ENCODE data around the gene EN2. TPM values are rescaled to one million over a fixed set of nuclear protein-coding genes. Genes with fewer than 3 reads are reported as not detected.

The EN2 gene
- total and polyA plus RNA-seq, 2 experiments from 2014 or later = not detected

DNA sequence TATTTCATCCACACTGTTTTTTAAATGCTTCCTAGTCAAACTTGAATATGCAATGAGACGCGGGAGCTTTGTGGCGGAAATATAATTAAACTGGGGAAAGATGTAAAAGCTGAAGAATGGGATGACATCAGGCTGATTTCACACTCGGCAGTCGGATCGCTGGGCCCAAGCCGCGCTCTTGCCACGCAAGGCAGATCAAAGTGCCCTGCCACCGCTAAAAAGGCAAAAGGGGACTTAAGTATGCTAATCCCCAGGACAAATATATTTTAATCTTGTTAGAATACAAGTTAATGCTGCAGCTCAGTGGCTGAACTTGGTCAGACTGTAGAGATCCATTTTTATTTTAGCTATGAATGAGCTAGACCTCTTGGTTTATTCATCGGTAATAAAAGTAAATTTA is 13.8 kb downstream of the EN2 start:
- H3K27ac ChIP-seq = no peak overlapping the region
- H3K4me3 ChIP-seq = no peak overlapping the region
- no peaks in the 10 kb centered on the region for H3K9me3 ChIP-seq (ENCODE audit: low read depth)
- in situ Hi-C loops (cut with MboI) = no loop called here
- no peak for DNase-seq
- H3K9me2 ChIP-seq (ENCODE audit: insufficient read depth) = no peaks in the 10 kb centered on the region
- no peaks in the 10 kb centered on the region for H3F3A ChIP-seq (ENCODE audit: insufficient read depth)
- H4K20me1 ChIP-seq (ENCODE audit: insufficient read depth) = no peaks in the 10 kb centered on the region
- H3K79me2 ChIP-seq (ENCODE audit: insufficient read depth) = no peaks in the 10 kb centered on the region
- H3K4me1 ChIP-seq (ENCODE audit: insufficient read depth) = no peaks in the 10 kb centered on the region
- no peak overlapping the region for H3K4me2 ChIP-seq (ENCODE audit: unreplicated experiment)
- H3K36me3 ChIP-seq (ENCODE audit: low read depth) = no peaks in the 10 kb centered on the region
- H3K9ac ChIP-seq = no peak overlapping the region
- 12 to 14% methylated on average over 11 of the region's 11 CpGs for WGBS, 2 experiments (ENCODE audit: low coverage in 1 of 2, low lambda C conversion rate in 2 of 2, missing lambda C conversion rate in 2 of 2)
- TF ChIP-seq EZH2phosphoT487 (IDR thresholded peaks at IDR 0.05; ENCODE audit: insufficient read depth, low read depth) (no peak), EZH2 (IDR thresholded peaks at IDR 0.05; ENCODE audit: insufficient read depth, poor library complexity, severe bottlenecking) (no peak)
- H3K27me3 ChIP-seq (replicated peaks; ENCODE audit: insufficient read depth) = peaks cover 79% of the 10 kb centered on the region
- no peak overlapping the region for H2AFZ ChIP-seq

DNA sequence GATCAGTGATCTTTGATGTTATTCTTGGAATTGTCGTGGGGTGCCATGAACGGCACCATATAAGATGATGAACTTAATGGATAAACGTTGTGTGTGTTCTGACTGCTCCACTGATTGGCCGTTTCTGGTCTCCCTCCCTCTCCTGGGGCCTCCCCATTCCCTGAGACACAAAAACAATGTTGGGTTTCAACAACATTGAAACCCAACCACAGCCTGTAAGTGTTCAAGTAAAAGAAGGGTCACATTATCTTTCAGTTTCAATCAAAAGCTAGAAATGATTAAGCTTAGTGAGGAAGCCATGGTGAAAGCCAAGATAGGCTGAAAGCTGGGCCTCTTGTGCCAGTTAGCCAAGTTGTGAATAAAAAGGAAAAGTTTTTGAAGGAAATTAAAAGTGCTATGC is 19.5 kb downstream of the EN2 start:
- H3K9me3 ChIP-seq (ENCODE audit: low read depth) = no peaks in the 10 kb centered on the region
- no peaks in the 10 kb centered on the region for H3F3A ChIP-seq (ENCODE audit: insufficient read depth)
- H4K20me1 ChIP-seq (ENCODE audit: insufficient read depth) = no peaks in the 10 kb centered on the region
- no peak overlapping the region for H2AFZ ChIP-seq
- 30 to 35% methylated on average over 4 of the region's 4 CpGs for WGBS, 2 experiments (ENCODE audit: low coverage in 1 of 2, low lambda C conversion rate in 2 of 2, missing lambda C conversion rate in 2 of 2)
- H3K79me2 ChIP-seq (ENCODE audit: insufficient read depth) = no peaks in the 10 kb centered on the region
- H3K4me3 ChIP-seq = no peak overlapping the region
- no peak overlapping the region for H3K9ac ChIP-seq
- H3K4me2 ChIP-seq (ENCODE audit: unreplicated experiment) = no peak overlapping the region
- H3K9me2 ChIP-seq (ENCODE audit: insufficient read depth) = no peaks in the 10 kb centered on the region
- in situ Hi-C loops (cut with MboI) = no loop called here
- TF ChIP-seq EZH2phosphoT487 (IDR thresholded peaks at IDR 0.05; ENCODE audit: insufficient read depth, low read depth) = no peak
- TF ChIP-seq EZH2 (IDR thresholded peaks at IDR 0.05; ENCODE audit: insufficient read depth, poor library complexity, severe bottlenecking) = no peak
- H3K36me3 ChIP-seq (ENCODE audit: low read depth) = no peaks in the 10 kb centered on the region
- no peak overlapping the region for H3K27ac ChIP-seq
- no peaks in the 10 kb centered on the region for H3K4me1 ChIP-seq (ENCODE audit: insufficient read depth)
- peaks cover 35% of the 10 kb centered on the region for H3K27me3 ChIP-seq (replicated peaks; ENCODE audit: insufficient read depth)
- DNase-seq = no peak

DNA sequence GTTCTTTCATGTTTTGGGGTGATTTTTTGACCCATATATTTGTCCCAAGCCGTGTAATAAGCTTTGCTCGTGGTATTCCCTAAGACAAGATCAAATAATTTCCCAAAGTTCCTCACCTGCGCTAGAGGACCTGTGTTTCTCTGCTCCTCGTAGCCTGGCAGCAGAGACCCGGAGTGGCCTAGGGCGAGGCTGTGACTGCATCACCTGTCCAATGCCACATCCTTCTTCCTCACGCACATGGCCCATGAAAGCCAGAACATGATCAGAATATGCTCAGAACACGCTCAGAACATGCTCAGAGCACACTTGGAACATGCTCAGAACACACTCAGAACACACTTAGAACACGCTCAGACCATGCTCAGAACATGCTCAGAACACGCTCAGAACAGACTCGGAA is 23.8 kb downstream of the EN2 start:
- H3K4me1 ChIP-seq (ENCODE audit: insufficient read depth) = no peaks in the 10 kb centered on the region
- 67 to 70% methylated on average over 11 of the region's 11 CpGs for WGBS, 2 experiments (ENCODE audit: low coverage in 1 of 2, low lambda C conversion rate in 2 of 2, missing lambda C conversion rate in 2 of 2)
- no peak overlapping the region for H3K9ac ChIP-seq
- no peaks in the 10 kb centered on the region for H3K79me2 ChIP-seq (ENCODE audit: insufficient read depth)
- DNase-seq = no peak
- H3K9me2 ChIP-seq (ENCODE audit: insufficient read depth) = no peaks in the 10 kb centered on the region
- H2AFZ ChIP-seq = no peak overlapping the region
- H3K4me2 ChIP-seq (ENCODE audit: unreplicated experiment) = no peak overlapping the region
- H3K27me3 ChIP-seq (replicated peaks; ENCODE audit: insufficient read depth) = peaks cover 10% of the 10 kb centered on the region
- H3F3A ChIP-seq (ENCODE audit: insufficient read depth) = no peaks in the 10 kb centered on the region
- no peaks in the 10 kb centered on the region for H3K36me3 ChIP-seq (ENCODE audit: low read depth)
- TF ChIP-seq EZH2 (IDR thresholded peaks at IDR 0.05; ENCODE audit: insufficient read depth, poor library complexity, severe bottlenecking) (no peak), EZH2phosphoT487 (IDR thresholded peaks at IDR 0.05; ENCODE audit: insufficient read depth, low read depth) (no peak)
- no peaks in the 10 kb centered on the region for H3K9me3 ChIP-seq (ENCODE audit: low read depth)
- in situ Hi-C loops (cut with MboI) = no loop called here
- no peak overlapping the region for H3K4me3 ChIP-seq
- no peaks in the 10 kb centered on the region for H4K20me1 ChIP-seq (ENCODE audit: insufficient read depth)
- H3K27ac ChIP-seq = no peak overlapping the region

DNA sequence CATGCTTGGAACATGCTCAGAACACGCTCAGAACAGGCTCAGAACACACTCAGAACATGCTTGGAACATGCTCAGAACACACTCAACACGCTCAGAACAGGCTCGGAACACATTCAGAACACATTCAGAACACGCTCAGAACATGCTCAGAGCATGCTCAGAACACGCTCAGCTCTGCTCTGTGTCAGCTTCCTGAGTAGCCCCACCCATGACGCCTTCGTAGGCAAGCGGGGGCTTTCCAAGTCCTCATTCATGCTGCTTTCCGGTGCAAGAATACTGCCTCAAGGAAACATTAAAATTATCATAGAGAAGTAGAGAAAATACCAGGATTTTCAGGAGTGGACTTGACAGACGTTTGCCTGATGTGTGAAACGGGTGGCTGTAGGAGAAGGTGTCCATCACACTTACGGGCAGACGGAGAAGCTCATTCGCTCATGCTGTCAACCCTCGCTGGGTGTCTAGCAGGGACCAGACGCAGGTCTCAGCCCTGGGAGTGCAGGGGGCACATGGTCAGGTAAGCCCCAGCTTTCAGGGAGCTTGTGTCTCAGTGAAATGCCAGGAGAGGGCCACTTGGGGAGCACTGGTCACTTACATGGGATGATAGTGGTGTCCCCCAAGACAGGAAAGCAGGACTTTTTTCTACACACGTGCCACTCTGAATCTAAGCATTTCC is 24.7 kb downstream of the EN2 start:
- in situ Hi-C loops (cut with MboI) = no loop called here
- Histone ChIP-seq H2AFZ (no peak overlapping the region), H3K4me2 (ENCODE audit: unreplicated experiment) (no peak overlapping the region), H3K4me1 (ENCODE audit: insufficient read depth) (no peaks in the 10 kb centered on the region), H3K27ac (no peak overlapping the region), H3K79me2 (ENCODE audit: insufficient read depth) (no peaks in the 10 kb centered on the region), H3K9me3 (ENCODE audit: low read depth) (no peaks in the 10 kb centered on the region), H3K9ac (no peak overlapping the region), H3K4me3 (no peak overlapping the region), H3K27me3 (replicated peaks; ENCODE audit: insufficient read depth) (peaks cover 5% of the 10 kb centered on the region; the same call in 1 of the 2 replicates), H4K20me1 (ENCODE audit: insufficient read depth) (no peaks in the 10 kb centered on the region), H3K9me2 (ENCODE audit: insufficient read depth) (no peaks in the 10 kb centered on the region), H3F3A (ENCODE audit: insufficient read depth) (no peaks in the 10 kb centered on the region), H3K36me3 (ENCODE audit: low read depth) (no peaks in the 10 kb centered on the region)
- no peak for TF ChIP-seq EZH2phosphoT487 (IDR thresholded peaks at IDR 0.05; ENCODE audit: insufficient read depth, low read depth)
- TF ChIP-seq EZH2 (IDR thresholded peaks at IDR 0.05; ENCODE audit: insufficient read depth, poor library complexity, severe bottlenecking) = no peak
- 52 to 54% methylated on average over 17 of the region's 17 CpGs for WGBS, 2 experiments (ENCODE audit: low coverage in 1 of 2, low lambda C conversion rate in 2 of 2, missing lambda C conversion rate in 2 of 2)
- no peak for DNase-seq

Data from GM23248 (cell line).